ENCODE results near the gene CPSF7.

The CPSF7 gene

GRCh38 chr11:61353131-61354067 is 76.4 kb downstream of the CPSF7 start:
- no peak for DNase-seq

Data from CD4-positive, alpha-beta T cell treated with Interleukin-17A for 1 hour (primary cell).